HG02759 (cell line): ENCODE results near the gene PRICKLE1.

Experiments used
- ATAC-seq: cut with Tn5 transposase; IDR thresholded peaks from one replicate; pipeline ENCODE4 v1.9.1; 2021; ENCODE audit warnings: mild to moderate bottlenecking, moderate library complexity; ENCODE audit not compliant: unreplicated experiment

The PRICKLE1 gene

GRCh38 chr12:42589465-42590329, at the start of gene PRICKLE1:
Gene PRICKLE1 (minus strand): TSS chr12:42589746. CDS start chr12:42472516, 117,230 bp downstream.
- peak; percentile 82 for ATAC-seq

GRCh38 chr12:42638697-42639096, 49.2 kb upstream of the PRICKLE1 start:
- no peak for ATAC-seq

- no peak for ATAC-seq
Observed at GRCh38 chr12:42638011-42638410, 48.5 kb upstream of the PRICKLE1 start.

- no peak for ATAC-seq
Observed at GRCh38 chr12:42636993-42637392, 47.4 kb upstream of the PRICKLE1 start.

GRCh38 chr12:42633594-42633993, 44.0 kb upstream of the PRICKLE1 start:
- ATAC-seq: no peak

- no peak for ATAC-seq
Observed at GRCh38 chr12:42631513-42631912, 42.0 kb upstream of the PRICKLE1 start.

GRCh38 chr12:42630314-42630713, 40.8 kb upstream of the PRICKLE1 start:
- ATAC-seq: no peak

GRCh38 chr12:42627151-42627550, 37.6 kb upstream of the PRICKLE1 start:
- ATAC-seq: no peak

- ATAC-seq: no peak
Observed at GRCh38 chr12:42625611-42626010, 36.1 kb upstream of the PRICKLE1 start.

- no peak for ATAC-seq
Observed at GRCh38 chr12:42617622-42618021, 28.1 kb upstream of the PRICKLE1 start.

- no peak for ATAC-seq
Observed at GRCh38 chr12:42615006-42615405, 25.5 kb upstream of the PRICKLE1 start.

GRCh38 chr12:42612231-42612613, 22.7 kb upstream of the PRICKLE1 start:
- no peak for ATAC-seq

GRCh38 chr12:42611571-42612230, 22.2 kb upstream of the PRICKLE1 start:
- ATAC-seq: no peak

- ATAC-seq: no peak
Observed at GRCh38 chr12:42609605-42610004, 20.1 kb upstream of the PRICKLE1 start.

GRCh38 chr12:42608196-42608825, 18.8 kb upstream of the PRICKLE1 start:
- no peak for ATAC-seq

- ATAC-seq: no peak
Observed at GRCh38 chr12:42607584-42608058, 18.1 kb upstream of the PRICKLE1 start.

GRCh38 chr12:42606471-42606870, 16.9 kb upstream of the PRICKLE1 start:
- no peak for ATAC-seq

- no peak for ATAC-seq
Observed at GRCh38 chr12:42605685-42606084, 16.1 kb upstream of the PRICKLE1 start.

- no peak for ATAC-seq
Observed at GRCh38 chr12:42603246-42603990, 13.9 kb upstream of the PRICKLE1 start.

- ATAC-seq: no peak
Observed at GRCh38 chr12:42593874-42594273, 4.3 kb upstream of the PRICKLE1 start.
